ENCODE results near the gene MRPL28. TPM values are rescaled to one million over a fixed set of nuclear protein-coding genes. Genes with fewer than 3 reads are reported as not detected.
"Not testable (repeated sequence)": the region's sequence is repeated elsewhere in the genome, so short reads cannot be mapped to it uniquely, and the experiment has no call there.

MRPL28 gene
- total and polyA plus RNA-seq, 8 donors: 39.6 to 59.4 (median 46.8) TPM

- Histone ChIP-seq H3K27ac (no peak overlapping the region), H3K4me3 (no peak overlapping the region), H3K27me3 (peaks cover 0 to 23% of the 10 kb centered on the region in 2 donors), H3K4me1 (peaks cover 3 to 18% of the 10 kb centered on the region in 2 donors), H3K9me3 (no peaks in the 10 kb centered on the region), H3K36me3 (peaks cover 0 to 33% of the 10 kb centered on the region in 2 donors)
- TF ChIP-seq CTCF (IDR thresholded peaks at IDR 0.05): no peak
- ATAC-seq: no peak
- DNase-seq: peak in 1 of 4 donors; percentile 61
- intact Hi-C loops (cut with DNase I): no loop called here
Measured at GRCh38 chr16:364595-365491, 5.5 kb downstream of the MRPL28 start.

GRCh38 chr16:363766-364490 is 6.4 kb downstream of the MRPL28 start:
- intact Hi-C loops (cut with DNase I): no loop called here
- no peak overlapping the region for H3K27ac ChIP-seq
- ATAC-seq (no peak), DNase-seq (peak in 1 of 4 donors; percentile 67)
- peaks cover 0 to 31% of the 10 kb centered on the region in 2 donors for H3K36me3 ChIP-seq
- peaks cover 0 to 9% of the 10 kb centered on the region in 2 donors for H3K4me1 ChIP-seq
- no peak for TF ChIP-seq CTCF (IDR thresholded peaks at IDR 0.05)
- peaks cover 0 to 23% of the 10 kb centered on the region in 2 donors for H3K27me3 ChIP-seq
- no peak overlapping the region for H3K4me3 ChIP-seq
- H3K9me3 ChIP-seq: no peaks in the 10 kb centered on the region

GRCh38 chr16:363110-363765 is 7.1 kb downstream of the MRPL28 start:
- ATAC-seq: no peak
- H3K4me3 ChIP-seq: no peak overlapping the region
- TF ChIP-seq CTCF (IDR thresholded peaks at IDR 0.05): no peak
- H3K27ac ChIP-seq: no peak overlapping the region
- peaks cover 0 to 25% of the 10 kb centered on the region in 2 donors for H3K36me3 ChIP-seq
- H3K4me1 ChIP-seq: peaks cover 0 to 7% of the 10 kb centered on the region in 2 donors
- peak in 1 of 4 donors; percentile 67 for DNase-seq
- peaks cover 0 to 23% of the 10 kb centered on the region in 2 donors for H3K27me3 ChIP-seq
- intact Hi-C loops (cut with DNase I): no loop called here
- no peaks in the 10 kb centered on the region for H3K9me3 ChIP-seq

GRCh38 chr16:362702-362999 is 7.7 kb downstream of the MRPL28 start:
- Histone ChIP-seq H3K36me3 (peaks cover 0 to 19% of the 10 kb centered on the region in 2 donors), H3K27me3 (peaks cover 0 to 23% of the 10 kb centered on the region in 2 donors)
- ATAC-seq; H3K9me3 ChIP-seq; H3K4me3 ChIP-seq; H3K27ac ChIP-seq; DNase-seq; H3K4me1 ChIP-seq; intact Hi-C loops (cut with DNase I): not testable (repeated sequence)

- Histone ChIP-seq H3K27me3 (peaks cover 0 to 23% of the 10 kb centered on the region in 2 donors), H3K36me3 (peaks cover 0 to 13% of the 10 kb centered on the region in 2 donors), H3K4me3 (no peak overlapping the region), H3K9me3 (no peaks in the 10 kb centered on the region), H3K4me1 (peaks cover 0 to 7% of the 10 kb centered on the region in 2 donors), H3K27ac (no peak overlapping the region)
- TF ChIP-seq CTCF (IDR thresholded peaks at IDR 0.05): peak; percentile 65 to 87
- ATAC-seq (peak; percentile 95), DNase-seq (peak; percentile 30 to 91 (median 74))
- intact Hi-C loops (cut with DNase I): no loop called here
Measured at GRCh38 chr16:361872-362701, 8.3 kb downstream of the MRPL28 start.
